ENCODE data around the gene NT5DC1.
A peak's percentile ranks its signal among the peaks of the same experiment; 100 is the strongest.

Gene NT5DC1

GRCh38 chr6:116159782-116160524, 59.3 kb downstream of the NT5DC1 start:
- CTCF ChIA-PET = no interaction called here
- no peak overlapping the region for H3K27ac ChIP-seq (ENCODE audit: extremely low read depth, low read depth, low read length)
- H3K36me3 ChIP-seq (ENCODE audit: control insufficient read depth in 2 of 2, insufficient read depth in 1 of 2, low read length in 2 of 2) = no peaks in the 10 kb centered on the region
- POLR2A ChIA-PET = no interaction called here
- H3K9me3 ChIP-seq (ENCODE audit: control insufficient read depth, insufficient read depth, low read depth, low read length) = no peaks in the 10 kb centered on the region
- peak; percentile 66 for TF ChIP-seq ZNF146 (tag by site-specific recombination; IDR thresholded peaks at IDR 0.05)
- TF ChIP-seq ZBTB10 (tag by site-specific recombination; IDR thresholded peaks at IDR 0.05) = no peak
- no peaks in the 10 kb centered on the region for H3K4me1 ChIP-seq (ENCODE audit: control insufficient read depth, insufficient read depth, low read length)
- H3K4me3 ChIP-seq (ENCODE audit: low read depth, low read length) = no peak overlapping the region

- POLR2A ChIA-PET = no interaction called here
- Histone ChIP-seq H3K36me3 (ENCODE audit: control insufficient read depth in 2 of 2, insufficient read depth in 1 of 2, low read length in 2 of 2) (no peaks in the 10 kb centered on the region), H3K4me3 (ENCODE audit: low read depth, low read length) (no peak overlapping the region), H3K27ac (ENCODE audit: extremely low read depth, low read depth, low read length) (no peak overlapping the region), H3K4me1 (ENCODE audit: control insufficient read depth, insufficient read depth, low read length) (no peaks in the 10 kb centered on the region), H3K9me3 (ENCODE audit: control insufficient read depth, insufficient read depth, low read depth, low read length) (no peaks in the 10 kb centered on the region)
- CTCF ChIA-PET = interaction anchor here (0.7 kb wide), 1 partner anchor 34 kb away, joined by 3 read pairs; no protein-coding TSS in a partner anchor
- TF ChIP-seq ZFP69B (tag by site-specific recombination; IDR thresholded peaks at IDR 0.05) (no peak), ZNF10 (tag by site-specific recombination; IDR thresholded peaks at IDR 0.05) (no peak), ZNF214 (tag by site-specific recombination; IDR thresholded peaks at IDR 0.05; ENCODE audit: borderline replicate concordance) (no peak), ZNF623 (tag by site-specific recombination; IDR thresholded peaks at IDR 0.05) (no peak), ZNF473 (tag by site-specific recombination; IDR thresholded peaks at IDR 0.05) (no peak), MYNN (tag by site-specific recombination; IDR thresholded peaks at IDR 0.05; ENCODE audit: borderline replicate concordance) (no peak), GFI1B (tag by site-specific recombination; IDR thresholded peaks at IDR 0.05) (no peak), ZNF692 (tag by site-specific recombination; IDR thresholded peaks at IDR 0.05) (no peak), ZNF785 (tag by site-specific recombination; IDR thresholded peaks at IDR 0.05) (no peak), ZNF16 (tag by site-specific recombination; IDR thresholded peaks at IDR 0.05; ENCODE audit: low read depth) (no peak), ZNF660 (tag by site-specific recombination; IDR thresholded peaks at IDR 0.05) (no peak)
Observed at GRCh38 chr6:116165596-116165995, 64.9 kb downstream of the NT5DC1 start.

- CTCF ChIA-PET = no interaction called here
- POLR2A ChIA-PET = no interaction called here
- no peaks in the 10 kb centered on the region for H3K4me1 ChIP-seq (ENCODE audit: control insufficient read depth, insufficient read depth, low read length)
- TF ChIP-seq ZNF548 (tag by site-specific recombination; IDR thresholded peaks at IDR 0.05) = no peak
- no peak for TF ChIP-seq ZBTB20 (tag by site-specific recombination; IDR thresholded peaks at IDR 0.05)
- TF ChIP-seq PATZ1 (tag by site-specific recombination; IDR thresholded peaks at IDR 0.05) = no peak
- no peaks in the 10 kb centered on the region for H3K9me3 ChIP-seq (ENCODE audit: control insufficient read depth, insufficient read depth, low read depth, low read length)
- no peak overlapping the region for H3K27ac ChIP-seq (ENCODE audit: extremely low read depth, low read depth, low read length)
- H3K36me3 ChIP-seq (ENCODE audit: control insufficient read depth in 2 of 2, insufficient read depth in 1 of 2, low read length in 2 of 2) = no peaks in the 10 kb centered on the region
- H3K4me3 ChIP-seq (ENCODE audit: low read depth, low read length) = no peak overlapping the region
Observed at GRCh38 chr6:116166369-116166768, 65.7 kb downstream of the NT5DC1 start.
